Umbilical cord (tissue), 2 donors: ENCODE measurements around the gene SERPINE3. TPM values are rescaled to one million over a fixed set of nuclear protein-coding genes. Genes with fewer than 3 reads are reported as not detected.

Experiments used
- DNase-seq: peaks from one replicate; pipeline ENCODE4 v3.0.0-alpha.2; 2015; ENCODE audit warnings: low spot score
- total RNA-seq: library from RNA; depleted of rRNA; stranded (reverse); fragments of >200 nt; gene quantifications from one replicate; pipeline ENCODE4 v1.2.3, GENCODE V29; 2014; ENCODE audit warnings: low replicate concordance; ENCODE audit not compliant: insufficient read depth

Gene SERPINE3
- total RNA-seq, 1 donor from 2014 or later = 4.3 TPM

DNA sequence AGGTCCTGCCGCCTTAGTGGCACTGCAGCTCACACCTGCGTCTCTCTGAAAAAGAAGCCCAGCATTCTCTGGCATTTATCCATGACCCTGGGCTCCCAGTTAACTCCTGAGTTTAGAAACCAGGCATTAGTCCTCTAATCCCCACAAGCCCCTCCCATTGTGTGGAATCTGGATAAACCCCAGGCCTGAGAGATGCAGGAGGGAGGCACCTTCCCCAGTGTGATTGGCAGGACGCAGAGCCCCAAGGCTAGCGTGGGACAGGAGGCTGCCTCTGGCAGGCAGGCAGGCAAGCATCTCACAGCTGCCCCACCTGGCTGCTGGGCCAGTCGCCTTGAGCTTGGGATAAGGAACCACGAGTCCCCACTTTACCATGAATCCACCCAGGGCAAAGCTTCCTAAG, 11.0 kb upstream of the SERPINE3 start:
- no peak for DNase-seq

DNA sequence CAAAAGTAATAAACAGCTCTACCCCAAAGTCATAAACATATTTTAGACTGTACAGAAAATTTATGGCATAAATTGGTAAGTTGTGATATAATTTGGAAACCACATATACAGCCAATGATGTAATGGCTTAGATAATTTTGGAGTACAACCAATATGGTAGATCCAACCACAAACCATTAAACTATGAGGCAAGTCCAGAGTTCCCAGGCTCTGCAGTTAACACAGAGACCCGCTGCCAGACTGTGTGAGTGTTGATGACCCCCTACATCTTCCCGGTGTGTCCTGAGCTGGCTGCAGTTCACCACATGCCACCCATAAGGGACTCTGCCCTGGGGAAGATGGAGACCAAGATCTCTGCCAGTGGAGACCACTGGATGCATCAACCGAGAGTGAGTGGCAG, 9.9 kb upstream of the SERPINE3 start:
- no peak for DNase-seq

DNA sequence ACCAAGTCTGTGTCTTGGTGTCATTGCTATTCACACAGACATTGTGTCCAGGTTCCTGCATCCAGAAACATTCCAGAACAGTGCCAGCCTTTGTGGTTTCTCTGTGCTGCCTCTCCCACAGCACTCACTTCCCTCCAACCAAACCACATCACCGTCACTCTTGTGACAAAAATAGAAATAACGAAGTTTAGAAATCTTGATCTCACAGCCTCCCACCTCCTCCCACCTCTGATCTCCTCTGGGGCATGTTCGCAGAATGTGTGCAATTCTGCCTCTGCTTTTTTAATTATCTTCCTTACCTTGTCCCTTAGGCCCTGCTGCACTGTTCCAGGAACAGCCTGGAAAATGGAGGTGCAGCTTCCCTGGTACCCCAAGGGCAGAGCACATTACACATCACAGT, 8.7 kb upstream of the SERPINE3 start:
- no peak for DNase-seq

DNA sequence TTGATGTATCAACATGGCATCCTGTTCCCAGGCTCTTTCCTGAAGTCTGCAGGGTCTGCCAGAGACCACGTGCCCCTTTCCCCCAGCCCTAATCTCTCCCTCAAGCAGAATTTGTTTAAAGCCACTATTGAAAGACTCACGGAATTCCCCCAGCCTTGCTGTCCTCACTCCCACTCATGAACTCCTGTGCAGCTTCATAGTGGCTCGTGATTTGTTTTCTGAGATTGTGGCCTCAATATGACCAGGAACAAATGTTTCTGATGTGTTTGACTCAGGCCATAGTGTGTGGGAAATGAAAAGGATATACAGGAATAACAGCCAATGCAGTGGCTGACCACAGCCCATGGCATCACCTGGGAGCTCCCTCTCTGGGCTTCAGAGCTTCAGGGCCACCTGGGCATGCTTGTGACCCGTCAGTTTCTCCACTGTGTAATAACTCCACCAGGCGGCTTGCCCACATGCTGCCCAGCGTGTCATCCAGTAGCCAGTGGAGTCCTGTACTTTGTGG, 8.1 kb upstream of the SERPINE3 start:
- no peak for DNase-seq

DNA sequence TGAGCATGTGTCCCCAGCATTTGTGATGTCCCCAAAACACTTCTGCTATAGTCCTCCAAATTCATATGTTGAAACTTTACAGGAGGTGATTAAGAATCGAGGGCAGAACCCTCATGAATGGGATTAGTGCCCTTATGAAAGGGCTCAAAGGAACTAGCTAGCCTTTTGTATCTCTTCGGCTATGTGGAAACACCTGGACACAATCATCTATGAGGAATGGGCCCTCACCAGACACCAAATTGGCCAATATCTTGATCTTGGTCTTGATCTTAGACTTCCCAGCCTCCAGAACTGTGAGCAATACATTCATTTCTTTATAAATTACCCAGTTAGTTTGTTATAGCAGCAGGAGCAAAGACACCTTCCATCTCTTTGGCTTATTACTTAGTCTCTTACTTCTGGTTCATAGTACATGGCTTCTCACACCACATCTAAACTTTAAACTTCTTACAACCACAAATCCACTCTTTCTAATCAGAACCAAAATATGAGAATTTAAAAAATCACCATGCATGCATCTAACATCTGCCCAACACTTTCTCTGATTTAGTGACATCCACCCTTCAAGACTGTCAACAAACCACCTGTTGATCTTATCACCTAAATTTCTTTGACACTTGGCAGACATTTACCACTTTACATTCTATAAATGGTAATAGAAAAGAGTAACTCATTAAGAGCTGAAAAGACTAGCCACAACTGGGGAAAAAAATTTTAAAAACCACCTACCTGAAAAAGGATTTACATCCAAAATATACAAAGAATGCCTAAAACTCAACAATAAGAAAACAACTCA, 6.7 kb upstream of the SERPINE3 start:
- DNase-seq = no peak

DNA sequence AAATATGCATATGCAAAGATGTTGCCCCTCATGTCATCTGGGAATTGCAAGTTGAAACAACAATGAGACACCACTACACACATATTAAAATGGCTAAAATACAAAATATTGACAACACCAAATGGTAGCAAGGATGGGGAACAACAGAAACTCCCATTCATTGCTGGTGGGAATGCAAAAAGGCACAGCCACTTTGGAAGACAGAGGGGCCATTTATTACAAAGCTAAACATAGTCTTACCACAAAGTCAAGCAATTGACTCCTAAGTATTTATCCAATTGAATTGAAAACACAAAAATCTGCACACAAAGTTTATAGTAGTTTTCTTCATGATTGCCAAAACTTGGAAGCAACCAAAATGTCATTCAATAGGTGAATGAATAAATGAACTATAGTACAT, 6.1 kb upstream of the SERPINE3 start:
- DNase-seq = no peak

DNA sequence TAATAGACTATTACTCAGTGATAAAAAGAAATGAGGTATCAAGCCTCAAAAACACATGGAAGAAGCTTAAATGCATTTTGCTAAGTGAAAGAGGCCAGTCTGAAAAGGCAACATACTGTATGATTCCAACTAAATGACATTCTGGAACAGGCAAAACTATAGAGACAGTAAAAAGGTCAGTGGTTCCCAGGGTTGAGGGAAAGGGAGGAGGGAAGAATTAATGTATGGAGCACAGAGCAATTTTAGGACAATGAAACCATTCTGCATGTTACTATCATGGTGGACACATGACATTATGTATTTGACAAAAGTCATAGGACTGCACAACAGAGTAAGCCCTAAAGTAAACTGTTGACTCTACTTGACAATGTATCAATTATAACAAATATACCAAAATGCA, 5.7 kb upstream of the SERPINE3 start:
- no peak for DNase-seq

DNA sequence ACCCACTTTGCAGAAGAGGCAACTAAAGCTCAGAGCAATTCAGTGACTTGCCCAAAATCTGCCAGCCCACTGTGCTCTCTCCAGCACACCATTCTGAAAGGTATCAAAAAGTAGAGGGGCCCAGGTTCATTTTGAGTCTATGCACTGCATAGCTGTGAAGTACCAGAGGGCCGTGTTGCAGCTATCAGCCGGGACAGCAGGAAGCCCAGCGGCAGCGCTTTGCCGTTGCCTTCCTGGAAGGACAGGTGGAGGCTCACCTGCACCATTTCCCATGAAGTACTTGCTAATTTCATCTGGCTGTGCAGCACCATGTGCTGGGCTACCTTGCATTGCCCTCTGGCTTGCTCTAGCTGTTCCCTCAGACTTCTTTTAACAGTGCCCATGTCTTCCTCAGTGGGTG, 2.7 kb upstream of the SERPINE3 start:
- no peak for DNase-seq

DNA sequence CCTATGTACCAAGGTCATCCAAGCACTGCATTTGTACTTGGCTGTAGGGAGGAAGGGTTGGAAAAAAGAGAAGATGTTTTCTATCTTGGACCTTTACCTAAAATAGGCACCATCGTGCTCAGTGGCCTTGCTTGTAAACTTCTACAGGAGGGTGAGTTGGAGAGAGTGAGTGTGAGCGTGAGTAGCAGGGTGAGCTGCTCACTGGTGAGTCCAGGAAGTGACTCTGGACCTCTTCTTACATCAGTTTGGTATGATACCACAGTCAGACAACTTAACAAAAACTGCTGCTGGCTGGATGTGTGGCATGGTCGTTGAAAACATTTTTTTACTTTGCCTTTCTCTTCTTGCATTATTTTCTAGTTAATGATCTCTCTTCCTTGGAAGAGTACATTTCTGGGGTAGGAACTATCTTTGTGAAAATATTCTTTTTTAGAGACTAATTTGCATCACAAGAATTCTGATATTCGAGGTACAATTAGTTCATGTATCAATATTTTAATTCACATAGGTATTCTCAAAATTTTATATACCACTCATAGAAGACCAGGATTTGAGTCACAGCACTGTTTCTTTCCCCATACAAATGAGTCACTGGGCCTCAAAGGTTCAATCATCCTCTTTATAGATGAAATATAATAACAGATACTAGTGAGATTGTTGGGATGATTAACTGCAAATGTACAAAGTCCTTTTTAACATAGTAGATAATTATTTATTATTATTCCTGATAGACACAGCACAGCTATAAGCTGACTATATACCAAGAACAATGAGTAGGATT, 651 bp downstream of the SERPINE3 start:
- DNase-seq = no peak

DNA sequence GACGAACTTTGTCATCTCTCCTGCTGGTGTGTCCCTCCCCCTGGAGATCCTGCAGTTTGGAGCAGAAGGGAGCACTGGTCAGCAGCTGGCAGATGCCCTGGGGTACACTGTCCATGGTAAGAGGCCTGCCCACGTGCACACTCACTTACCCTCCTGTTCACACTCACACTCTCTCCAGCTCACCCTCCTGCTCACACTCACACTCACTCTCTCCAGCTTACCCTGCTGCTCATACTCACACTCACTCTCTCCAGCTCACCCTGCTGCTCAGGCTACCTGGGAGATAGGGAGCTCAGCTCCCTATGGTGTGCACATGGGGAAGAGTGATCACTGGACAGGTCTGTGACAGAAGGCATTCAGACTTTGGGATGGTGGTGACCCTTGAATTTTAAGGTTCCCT, 1.7 kb downstream of the SERPINE3 start:
- DNase-seq = no peak

DNA sequence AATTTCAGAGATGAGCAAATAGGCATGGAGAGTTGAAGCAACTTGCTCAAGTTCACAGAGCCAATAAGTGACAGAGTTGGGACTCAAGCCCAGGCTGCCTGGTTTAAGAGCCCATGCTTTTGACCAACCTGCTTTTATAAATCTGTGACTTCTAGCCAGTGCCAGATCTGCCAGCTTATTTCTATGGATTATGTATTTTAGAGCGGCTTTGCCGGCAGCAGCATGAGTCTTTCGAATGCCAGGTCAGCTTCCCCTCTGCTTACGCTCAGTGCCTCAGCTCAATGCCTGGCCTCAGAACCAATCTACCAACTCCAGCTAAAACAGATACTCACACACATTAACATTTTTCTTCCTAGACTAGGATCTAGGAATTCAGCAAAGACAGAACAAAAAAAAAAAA, 2.3 kb downstream of the SERPINE3 start:
- DNase-seq = peak; percentile 40

DNA sequence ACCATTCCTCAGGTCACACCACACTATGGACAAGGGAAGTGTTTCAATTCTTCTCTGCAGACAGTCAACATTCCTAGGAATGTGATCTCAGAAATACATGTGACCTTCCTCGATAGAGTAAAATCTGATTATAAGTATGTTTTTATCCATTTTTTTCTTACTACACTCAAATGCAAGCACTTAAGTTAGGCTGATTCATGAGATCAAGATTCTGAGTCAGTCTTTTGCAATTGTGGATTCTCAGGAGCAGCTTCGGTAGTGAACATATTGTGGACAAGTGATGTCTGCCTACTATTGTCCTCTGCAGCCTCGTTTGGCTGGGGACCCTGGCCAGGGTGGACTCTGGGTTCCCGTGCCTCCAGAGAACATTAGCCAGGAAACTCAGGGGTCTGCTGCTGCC, 3.2 kb downstream of the SERPINE3 start:
- no peak for DNase-seq

DNA sequence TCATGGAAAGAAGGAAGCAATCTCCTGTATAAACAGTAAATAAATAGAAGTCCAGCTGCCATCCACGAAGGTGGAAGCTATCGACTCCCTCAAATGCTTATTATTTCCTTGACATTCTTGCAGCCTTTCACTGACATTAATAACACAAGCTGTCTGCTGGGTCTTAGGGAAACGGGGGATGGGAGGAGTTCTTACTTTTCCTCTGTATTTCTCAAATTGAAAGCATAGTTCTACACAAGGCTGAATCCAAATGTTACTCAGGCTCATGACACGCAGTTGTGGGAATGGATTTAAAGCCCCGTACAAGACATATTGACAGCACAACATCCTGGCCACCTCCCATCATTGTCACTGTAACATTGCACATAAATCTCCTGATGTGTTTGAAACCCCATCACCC, 4.0 kb downstream of the SERPINE3 start:
- no peak for DNase-seq

DNA sequence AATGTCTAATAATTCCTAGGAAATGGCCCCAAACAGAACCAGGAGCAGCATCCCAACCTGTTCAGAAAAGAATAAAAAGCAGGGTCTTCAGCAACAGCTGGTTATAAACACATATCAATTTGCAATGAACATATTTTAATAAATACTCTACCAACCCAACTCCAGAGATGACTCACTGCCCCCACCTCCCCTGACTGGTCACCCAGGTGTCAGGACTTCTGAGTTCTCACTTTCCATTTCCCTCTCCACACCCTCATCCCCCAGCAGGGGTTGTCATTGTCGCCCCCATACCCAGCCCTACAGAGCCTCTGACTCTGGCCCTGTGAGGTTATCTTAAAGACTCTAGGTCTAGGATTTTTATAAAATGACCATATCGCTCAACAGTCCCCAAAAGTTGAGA, 6.9 kb downstream of the SERPINE3 start:
- DNase-seq = no peak

DNA sequence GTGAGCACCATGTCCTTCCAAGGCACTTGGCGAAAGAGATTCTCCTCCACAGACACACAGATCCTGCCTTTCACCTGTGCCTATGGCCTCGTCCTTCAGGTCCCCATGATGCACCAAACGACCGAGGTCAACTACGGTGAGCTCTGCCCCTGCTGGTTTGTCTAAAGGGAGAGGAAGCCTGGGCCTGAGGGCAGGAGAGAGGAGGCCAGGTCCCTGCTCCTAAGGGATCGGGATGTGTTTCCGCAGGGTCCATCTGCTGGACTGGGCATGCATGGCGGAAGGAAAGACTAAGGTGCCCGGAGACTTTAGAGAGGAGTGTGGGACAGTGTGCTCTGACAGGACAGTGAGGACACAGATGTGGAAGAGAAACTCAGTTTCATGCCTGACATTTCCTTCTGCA, 7.6 kb downstream of the SERPINE3 start:
- DNase-seq = no peak

DNA sequence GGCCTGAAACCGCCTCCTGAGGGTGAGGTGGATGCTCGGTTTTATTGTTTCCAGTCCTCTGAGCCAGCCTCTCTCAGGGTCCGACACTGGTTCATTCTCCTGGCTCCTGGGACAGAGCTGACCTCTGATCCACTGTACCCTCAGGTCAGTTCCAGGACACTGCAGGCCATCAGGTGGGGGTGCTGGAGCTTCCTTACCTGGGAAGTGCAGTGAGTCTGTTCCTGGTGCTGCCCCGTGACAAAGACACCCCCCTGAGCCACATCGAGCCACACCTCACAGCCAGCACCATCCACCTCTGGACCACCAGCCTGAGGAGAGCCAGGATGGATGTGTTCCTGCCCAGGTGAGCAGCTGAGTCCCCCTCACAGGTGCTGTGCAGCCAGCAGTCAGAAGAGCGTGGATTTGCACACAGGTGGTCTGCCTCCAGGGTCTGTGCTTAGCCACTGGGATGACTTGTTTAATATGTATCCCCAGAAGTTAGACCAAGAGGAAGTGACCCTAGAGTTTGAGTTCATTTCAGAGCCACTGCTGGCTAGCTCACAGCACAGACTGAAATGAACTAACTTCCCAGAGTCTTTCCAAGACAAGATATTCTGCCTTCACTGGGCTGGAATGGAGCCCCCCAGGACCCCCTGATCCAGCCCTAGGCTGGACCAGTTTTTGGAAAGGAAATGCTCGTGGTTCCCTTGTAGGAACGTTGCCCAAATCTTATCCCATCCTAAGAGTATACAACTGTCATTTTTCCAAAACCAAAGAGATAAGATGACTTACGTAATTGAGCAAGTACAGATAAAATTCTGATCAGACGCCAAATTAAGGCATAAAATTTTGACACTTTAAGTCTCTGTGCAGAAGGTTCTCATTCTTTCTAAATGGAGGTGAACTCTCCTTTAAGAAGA, 8.8 kb downstream of the SERPINE3 start:
- DNase-seq = no peak

DNA sequence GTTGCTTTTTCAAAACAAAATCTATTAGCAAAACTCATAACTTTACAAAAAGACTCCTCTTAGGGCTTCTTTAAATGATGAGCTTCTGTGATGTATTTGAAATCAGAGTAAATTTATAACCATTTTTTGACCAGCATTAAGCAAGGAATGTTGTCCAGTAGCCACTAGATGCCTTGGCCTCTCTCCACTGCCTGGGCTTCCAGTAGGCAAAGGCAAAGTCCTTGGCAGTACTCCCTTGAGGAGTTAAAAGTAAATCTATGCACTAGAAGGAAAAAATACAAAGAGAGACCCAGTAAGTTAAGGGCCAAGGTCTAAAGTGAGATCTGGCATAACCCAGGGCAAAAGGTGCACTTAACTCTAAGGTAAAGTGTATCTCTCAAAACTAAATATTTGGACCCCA, 9.5 kb downstream of the SERPINE3 start:
- no peak for DNase-seq

DNA sequence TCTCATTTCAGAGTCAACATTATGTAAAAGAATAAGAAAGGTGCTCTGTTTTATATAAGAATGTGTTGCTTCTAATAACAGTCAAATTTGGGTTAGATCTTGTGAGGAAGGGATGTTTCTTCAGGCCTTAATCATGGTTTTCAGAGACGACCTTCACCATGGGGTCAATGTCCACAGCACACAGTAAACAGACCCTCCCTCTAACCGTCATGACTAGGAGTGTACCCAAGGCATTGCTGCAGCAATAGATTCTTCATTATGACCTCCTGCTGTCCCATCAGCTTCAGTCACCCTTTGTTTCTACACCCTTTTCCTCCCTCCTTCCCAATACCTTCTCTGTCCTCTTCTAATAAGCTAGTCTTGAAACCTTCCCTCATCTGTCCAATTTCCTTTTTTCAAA, 15.7 kb downstream of the SERPINE3 start:
- DNase-seq = no peak

DNA sequence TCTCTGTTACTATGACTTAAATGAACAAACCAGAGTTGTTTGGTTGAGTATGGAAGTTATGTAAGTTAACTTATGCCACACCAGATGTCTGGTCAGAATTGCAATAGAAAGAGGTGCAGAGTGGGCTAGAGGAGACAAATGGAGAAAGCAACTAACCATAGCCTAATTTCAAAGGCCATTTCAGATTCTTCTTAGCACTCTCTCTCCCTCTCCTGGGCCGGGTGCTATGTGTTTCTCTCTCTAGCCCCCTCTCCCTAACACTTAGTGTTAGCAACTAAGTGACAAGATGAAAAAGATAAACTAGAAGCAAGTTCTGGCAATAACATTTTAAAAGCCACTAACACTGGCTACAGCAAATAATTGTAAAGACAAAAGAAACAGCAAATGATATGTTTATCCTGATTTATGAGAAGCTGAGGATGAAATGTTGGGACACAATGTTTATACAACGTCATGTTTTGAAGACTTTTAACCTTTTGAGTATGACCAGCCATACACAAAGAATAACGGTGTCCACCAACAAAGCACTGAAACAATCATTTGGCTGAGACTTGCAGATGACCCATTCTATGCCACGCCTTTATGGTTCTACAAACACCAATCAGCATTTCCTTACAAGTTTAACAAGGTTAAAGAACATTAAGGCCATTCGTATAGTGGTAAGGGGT, 18.6 kb downstream of the SERPINE3 start:
- DNase-seq = no peak

DNA sequence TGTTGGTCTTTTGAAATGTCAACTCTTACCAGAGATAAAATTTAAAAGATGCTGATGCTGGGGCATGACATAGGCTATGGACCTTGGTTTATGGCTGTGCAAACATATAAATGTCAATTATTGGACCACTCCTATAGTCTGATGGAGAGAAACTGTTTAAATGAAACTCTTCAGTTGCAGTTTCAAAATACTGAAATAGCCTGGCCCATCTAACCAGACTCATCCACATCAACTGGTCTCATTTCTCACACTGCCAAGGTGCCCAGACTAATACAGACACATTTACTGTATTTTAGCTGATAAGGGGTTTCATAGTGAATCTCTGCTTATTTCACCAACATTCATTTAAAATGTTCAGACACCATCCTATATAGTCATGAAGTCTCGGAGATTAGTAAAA, 19.9 kb downstream of the SERPINE3 start:
- no peak for DNase-seq

DNA sequence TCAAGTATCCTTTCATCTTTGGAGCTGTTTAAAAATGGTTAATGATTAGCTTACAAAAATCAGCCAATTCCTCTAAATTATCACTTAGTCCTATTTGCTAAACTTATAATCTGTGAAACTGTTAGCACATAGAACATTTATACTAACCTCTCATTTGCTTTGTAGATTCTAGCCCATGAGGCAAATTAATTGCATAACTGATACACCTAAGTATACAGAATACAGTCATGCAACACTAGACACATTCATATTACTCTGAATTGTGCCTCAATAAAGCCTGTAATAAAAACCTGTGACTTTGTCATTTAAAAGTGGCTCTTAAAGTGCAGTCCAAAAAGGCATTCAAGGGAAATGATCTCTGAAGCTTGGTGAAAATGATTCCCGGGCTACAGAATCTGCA, 21.0 kb downstream of the SERPINE3 start:
- DNase-seq = no peak
